GM19240 (cell line): Measurements from ENCODE around the gene CAMTA1.

Experiments used
- DNase-seq: peaks from one replicate; pipeline ENCODE4 v3.0.0; 2011; ENCODE audit warnings: low spot score; ENCODE audit not compliant: insufficient read length

Gene CAMTA1

GRCh38 chr1:7069931-7070330, 284.7 kb downstream of the CAMTA1 start:
- DNase-seq, result no peak

DNA sequence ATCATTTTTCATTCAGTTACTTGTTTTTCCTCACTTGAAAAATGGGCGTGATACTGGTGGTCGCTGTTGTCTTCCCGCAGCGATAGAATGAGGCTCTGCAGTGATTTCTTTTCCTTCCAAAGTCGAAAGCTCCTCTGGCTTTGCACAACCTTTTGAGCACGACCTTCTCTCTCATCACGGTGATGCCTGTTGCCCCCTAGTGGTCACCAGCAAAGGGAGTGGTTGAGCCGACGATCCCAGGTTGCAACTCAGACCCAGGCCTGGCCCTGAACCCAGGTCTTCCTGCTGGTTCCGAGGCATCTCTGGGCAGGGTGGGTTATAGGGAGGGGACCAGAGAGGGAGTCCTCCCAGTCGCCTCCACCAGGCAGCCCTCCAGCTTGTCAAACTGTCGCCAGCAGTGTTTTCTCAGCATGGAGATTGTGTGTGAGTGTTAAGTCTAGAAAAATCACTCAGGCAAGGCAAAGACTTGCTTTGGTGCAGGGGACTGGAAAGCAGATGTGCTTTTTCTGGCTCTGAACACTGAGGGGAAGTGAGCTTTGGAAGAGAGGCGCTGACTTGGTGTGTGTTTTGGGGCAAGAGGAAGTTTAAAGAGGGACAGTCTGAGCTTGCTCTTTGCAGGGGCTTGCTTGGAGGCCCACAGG, 285.3 kb downstream of the CAMTA1 start:
- peak; percentile 59 for DNase-seq

DNA sequence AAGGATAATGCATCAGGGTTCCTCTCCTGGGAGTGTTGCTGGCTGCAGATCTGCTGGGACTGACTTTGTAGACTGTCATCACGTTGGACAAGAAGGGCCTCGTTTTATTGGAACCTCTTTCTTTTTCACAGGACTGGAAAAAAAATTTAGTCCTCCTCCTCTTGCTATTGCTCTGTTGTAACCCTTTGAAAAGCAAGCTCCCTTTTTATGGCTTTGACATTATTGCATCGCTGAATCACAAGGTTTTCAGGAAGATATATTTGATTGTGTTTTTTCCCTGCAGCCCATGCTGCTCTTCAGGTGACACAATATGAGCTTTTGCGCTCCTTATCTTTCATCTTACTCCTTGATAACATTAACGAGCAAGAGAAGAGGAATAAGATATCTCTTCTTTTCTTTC, 290.9 kb downstream of the CAMTA1 start:
- DNase-seq, result no peak

GRCh38 chr1:7076572-7076971, 291.3 kb downstream of the CAMTA1 start:
- no peak for DNase-seq

DNA sequence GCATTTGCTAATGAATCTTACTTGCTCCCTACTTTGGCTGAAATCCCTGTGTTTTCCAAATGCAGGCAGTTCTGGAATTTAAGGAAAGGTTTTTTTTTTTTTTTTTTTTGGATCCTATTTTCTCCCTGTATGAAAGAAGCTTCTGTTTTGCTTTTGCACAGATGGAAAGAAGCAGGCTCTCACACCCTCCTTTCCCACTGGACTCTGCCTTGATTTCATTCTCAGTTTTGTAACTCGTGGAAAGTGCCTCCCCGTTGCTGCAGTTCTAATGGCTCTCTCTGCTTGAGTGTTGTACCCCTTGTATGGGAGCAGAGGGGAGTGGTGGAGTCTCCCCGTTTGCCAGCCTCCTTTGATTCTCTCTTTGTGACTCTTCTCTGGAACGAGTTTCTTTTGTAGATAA, 291.9 kb downstream of the CAMTA1 start:
- DNase-seq, result no peak

DNA sequence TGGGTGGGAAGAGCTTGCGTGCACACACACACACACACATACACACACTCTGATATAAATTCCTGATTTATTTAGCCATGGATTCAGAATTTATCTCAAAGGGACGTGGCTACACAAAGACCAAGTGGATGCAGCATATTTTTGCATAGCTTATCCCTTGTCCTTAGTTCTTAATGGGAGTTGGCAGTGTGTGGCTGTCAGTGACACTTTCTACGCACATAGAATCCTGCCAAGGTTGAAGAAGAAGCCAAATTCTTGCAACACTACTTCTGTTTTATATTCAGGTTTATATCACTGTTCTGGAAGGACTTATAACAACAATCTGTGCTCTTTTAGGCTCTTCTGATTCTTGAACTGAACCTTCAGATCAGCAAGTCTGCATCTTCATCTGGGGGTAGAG, 292.7 kb downstream of the CAMTA1 start:
- DNase-seq, result no peak

DNA sequence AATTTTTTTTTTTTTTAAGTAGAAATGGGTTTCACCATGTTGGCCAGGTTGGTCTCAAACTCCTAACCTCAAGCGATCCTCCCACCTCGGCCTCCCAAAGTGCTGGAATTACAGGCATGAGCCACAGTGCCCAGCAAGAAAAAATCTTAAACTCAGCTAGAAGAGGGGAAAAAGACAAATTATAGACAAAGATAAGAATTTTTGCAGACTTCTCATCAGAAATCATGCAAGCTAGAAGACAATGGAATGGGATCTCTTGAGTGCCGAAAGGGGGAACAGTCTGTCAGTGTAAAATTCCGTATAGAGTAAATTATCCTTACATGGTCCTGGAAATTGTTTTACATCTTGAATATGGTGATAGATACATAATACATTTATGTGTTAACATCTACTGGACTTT, 294.4 kb downstream of the CAMTA1 start:
- no peak for DNase-seq

DNA sequence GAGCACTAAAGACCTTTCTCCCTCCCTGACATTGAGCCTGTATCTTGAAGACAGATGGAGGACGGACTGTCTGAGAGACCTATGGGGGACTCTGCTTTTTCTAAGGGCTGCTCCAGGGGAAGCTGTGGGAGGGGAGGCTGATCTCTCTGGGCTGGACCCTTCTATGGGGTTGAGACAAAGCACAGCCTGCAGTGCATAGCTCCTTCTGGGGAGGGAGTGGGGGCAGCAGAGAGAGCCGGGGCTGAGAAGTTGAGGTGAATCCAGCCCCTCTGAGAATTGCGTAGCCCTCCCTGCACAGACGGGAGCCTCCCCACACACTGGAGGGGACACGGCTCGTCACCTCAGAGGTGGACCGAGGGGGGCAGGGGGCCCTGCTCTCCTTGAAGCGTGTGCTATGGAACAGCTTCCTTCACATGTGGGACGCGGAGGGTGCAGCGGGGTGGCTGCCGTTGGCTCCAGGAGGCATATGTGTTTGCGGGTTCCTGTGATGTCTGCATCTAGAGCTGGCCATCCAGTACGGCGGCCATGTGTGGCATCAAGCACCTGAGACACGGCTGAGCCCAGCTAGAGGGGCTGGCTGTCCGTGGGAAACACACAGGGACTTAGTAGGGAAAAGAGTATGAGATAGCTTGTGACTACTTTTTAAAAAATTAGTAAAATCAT, 299.1 kb downstream of the CAMTA1 start:
- no peak for DNase-seq

- no peak for DNase-seq
Observed at GRCh38 chr1:7085521-7085920, 300.3 kb downstream of the CAMTA1 start.

DNA sequence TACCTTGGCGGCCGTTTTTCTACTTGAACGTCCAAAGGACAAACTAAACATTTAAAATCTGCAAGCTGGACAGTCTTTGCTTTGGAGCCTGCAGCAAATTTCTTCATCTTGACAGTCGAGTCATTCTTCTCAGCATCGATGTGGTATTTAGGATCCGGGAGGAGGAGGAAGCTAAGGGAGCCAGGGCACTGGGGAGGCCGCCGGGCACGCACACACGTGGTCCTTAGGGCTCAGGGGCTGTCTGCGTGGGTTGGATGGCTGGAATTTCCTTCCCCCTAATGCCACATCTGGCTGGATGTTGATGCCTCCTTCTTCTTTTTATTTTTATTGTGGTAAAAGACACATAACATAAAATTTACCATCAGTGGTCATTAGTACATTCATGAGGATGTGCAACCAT, 300.9 kb downstream of the CAMTA1 start:
- no peak for DNase-seq

GRCh38 chr1:7087888-7088287, 302.6 kb downstream of the CAMTA1 start:
- DNase-seq, result no peak

DNA sequence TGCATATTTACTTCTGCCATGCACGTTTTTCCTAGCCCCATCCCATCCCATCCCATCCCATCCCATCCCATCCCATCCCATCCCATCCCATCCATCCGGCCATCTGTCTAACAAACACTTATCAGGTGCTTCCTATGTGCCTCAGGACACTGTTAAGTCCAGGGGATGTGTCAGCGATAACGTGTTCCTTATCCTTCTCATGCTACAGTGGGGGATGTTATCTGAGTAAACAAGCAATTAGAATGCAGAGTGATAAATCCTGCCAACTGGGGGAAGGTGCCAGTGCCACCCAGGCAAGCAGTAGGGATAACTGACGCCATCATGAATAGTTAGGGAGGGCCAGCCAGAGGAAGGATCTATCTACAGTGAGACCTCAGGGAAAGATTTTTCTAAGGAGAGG, 304.2 kb downstream of the CAMTA1 start:
- DNase-seq, result no peak

GRCh38 chr1:7093297-7093696, 308.0 kb downstream of the CAMTA1 start:
- DNase-seq, result no peak

DNA sequence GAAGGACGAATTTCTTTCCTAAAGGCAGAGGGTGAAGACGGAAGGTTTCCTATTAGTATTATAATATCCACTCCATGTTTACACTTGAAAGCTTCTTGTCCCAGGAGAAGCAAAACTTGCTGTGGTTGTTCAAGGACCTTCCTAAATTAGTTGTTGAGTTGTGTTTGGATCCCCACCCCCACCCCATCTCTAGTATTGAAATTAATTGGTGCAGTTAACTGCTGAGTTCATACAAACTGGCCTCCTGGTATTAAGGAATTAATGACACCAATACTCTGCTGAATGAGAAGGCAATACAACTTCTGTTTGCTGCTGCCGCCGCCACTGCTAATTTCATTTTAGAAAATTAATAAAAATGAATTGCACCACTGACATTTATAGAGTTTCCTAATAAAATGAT, 308.8 kb downstream of the CAMTA1 start:
- DNase-seq, result no peak

- no peak for DNase-seq
Observed at GRCh38 chr1:7094509-7094908, 309.3 kb downstream of the CAMTA1 start.

GRCh38 chr1:7095343-7095964, 310.2 kb downstream of the CAMTA1 start:
- no peak for DNase-seq

GRCh38 chr1:7097938-7098592, 312.8 kb downstream of the CAMTA1 start:
- DNase-seq, result no peak

GRCh38 chr1:7098641-7099040, 313.4 kb downstream of the CAMTA1 start:
- no peak for DNase-seq

DNA sequence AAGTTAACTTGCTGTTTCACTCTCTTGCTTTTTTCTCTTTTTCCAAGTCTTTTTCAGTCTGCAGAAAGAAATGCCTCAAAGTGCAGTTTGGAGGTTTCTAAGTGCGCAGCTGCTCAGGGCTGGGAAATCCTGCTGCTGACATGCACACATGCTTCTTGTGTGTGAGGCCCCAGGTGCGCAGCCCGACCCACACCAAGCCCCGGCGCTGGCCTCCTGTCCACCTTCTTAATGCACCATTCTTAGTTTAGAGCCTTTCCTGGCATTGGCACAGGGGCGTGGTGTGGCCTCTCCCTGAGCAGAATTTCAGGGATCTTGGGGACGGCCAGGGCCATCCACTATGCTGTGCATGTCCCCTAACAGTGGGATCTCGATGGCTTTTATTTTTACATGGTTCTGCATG, 315.2 kb downstream of the CAMTA1 start:
- DNase-seq, result no peak

- DNase-seq, result no peak
Observed at GRCh38 chr1:7101187-7101586, 315.9 kb downstream of the CAMTA1 start.

GRCh38 chr1:7103361-7103782, 318.1 kb downstream of the CAMTA1 start:
- no peak for DNase-seq

GRCh38 chr1:7103874-7104273, 318.6 kb downstream of the CAMTA1 start:
- no peak for DNase-seq
